Ovary (tissue), 9 donors: ENCODE results near the gene SUSD6. TPM values are rescaled to one million over a fixed set of nuclear protein-coding genes. Genes with fewer than 3 reads are reported as not detected.
A peak's percentile ranks its signal among the peaks of the same experiment; 100 is the strongest.

ENCODE experiments used
- DNase-seq, 5 donors: peaks; one replicate each; pipeline ENCODE4 v3.0.0-alpha.2; 2019 to 2020
- H3K27ac ChIP-seq, 2 donors: fragments of 200-600 bp; one replicate each; pipeline versions ENCODE4 v1.5.1 to v1.8.0; 2019 to 2022
- H3K27me3 ChIP-seq: fragments of 200-600 bp; one replicate; pipeline ENCODE4 v1.8.0; 2022
- H3K36me3 ChIP-seq: fragments of 200-600 bp; sonication (generic); one replicate; pipeline ENCODE4 v1.5.1; 2019
- H3K4me1 ChIP-seq: one replicate; pipeline ENCODE4 v1.8.1; 2013; ENCODE audit warnings: mild to moderate bottlenecking, moderate library complexity; ENCODE audit not compliant: insufficient read depth
- H3K4me3 ChIP-seq: fragments of 200-600 bp; sonication (generic); one replicate; pipeline ENCODE4 v1.5.1; 2017
- H3K9me3 ChIP-seq, 2 donors: fragments of 200-600 bp in 1 of 2; sonication (generic) in 1 of 2; one replicate each; pipeline versions ENCODE4 v1.5.1 to v1.8.1; 2013 to 2019; ENCODE audit warnings: mild to moderate bottlenecking in 1 of 2, moderate library complexity in 1 of 2
- CTCF ChIP-seq, 3 donors: fragments of 450-650 bp in 2 of 3; fragments of 200-600 bp in 1 of 3; IDR thresholded peaks; one replicate each; pipeline versions ENCODE4 v1.5.1 to v1.8.0; 2016 to 2022; ENCODE audit warnings: antibody characterized with exemption in 3 of 3, mild to moderate bottlenecking in 1 of 3
- EP300 ChIP-seq: sonication (generic); formaldehyde crosslinking; IDR thresholded peaks from one replicate; pipeline ENCODE4 v1.6.1; 2017; ENCODE audit warnings: antibody characterized with exemption
- POLR2A ChIP-seq: fragments of 450-650 bp; IDR thresholded peaks from one replicate; pipeline ENCODE4 v1.6.1; 2017; ENCODE audit warnings: antibody characterized with exemption, mild to moderate bottlenecking, moderate library complexity
- WGBS, 3 donors: extraction: QIAGEN DNeasy Blood & Tissue Kit in 1 of 3; methylation state at CpG; one replicate each; pipeline versions ENCODE4 v1.1.5 to v1.1.7; 2013 to 2017; 5-methylcytosine and 5-hydroxymethylcytosine counted together
- intact Hi-C, 4 donors: fragments of 100-400 bp; cut with DNase I; formaldehyde crosslinking; loops; one replicate each; pipeline versions ENCODE4 v1.11.0 to v1.15.1; 2022 to 2023
- polyA plus RNA-seq, 2 donors: library from polyadenylated mRNA; stranded (reverse); fragments of 200-250 nt in 1 of 2; fragments of 350-450 nt in 1 of 2; fragmentation: Illumina TruSeq in 1 of 2; extraction: RNeasy Lipid Tissue Mini Kit (QIAGEN cat#74804) in 1 of 2; gene quantifications; one replicate each; pipeline ENCODE4 v1.2.3, GENCODE V29; 2013 to 2014
- total RNA-seq, 7 donors: library from RNA; depleted of rRNA in 2 of 7; stranded (reverse); fragments of >200 nt in 2 of 7; fragmentation: NEBNext Ultra II Directional in 3 of 7; extraction: Animal tissue kit (Norgen Biotek cat#: 25700) in 3 of 7; gene quantifications; one replicate each; pipeline versions ENCODE4 v1.1.0 to v1.2.4, GENCODE V29; 2016 to 2023
- donor health status: DM: no; HTN: no; CAD: no; lungs with moderate emphysema.
- donor health status: DM: no; HTN: no; CAD: no.
- donor health status: Bipolar disorder and iron deficiency.
- donor health status: DM: yes; HTN: yes; CAD: no.
- donor health status: DM: no; HTN: no; CAD: no.
- donor health status: DM: yes; HTN: yes; CAD: no.

The SUSD6 gene
- total and polyA plus RNA-seq, 9 donors = 12.6 to 35.3 (median 27.7) TPM

- DNase-seq = peak in 2 of 5 donors; percentile 47 to 53
- intact Hi-C loops = loop anchor here in 1 of 4 donors (10.0 kb wide), 1 partner anchor 96 kb away; no protein-coding TSS in a partner anchor
- H3K27ac ChIP-seq = no peak overlapping the region
- TF ChIP-seq CTCF (IDR thresholded peaks at IDR 0.05) = no peak
- no peak for TF ChIP-seq EP300
- no peak for TF ChIP-seq POLR2A
- no peaks in the 10 kb centered on the region for H3K27me3 ChIP-seq
- 29 to 35% (median 31%) methylated on average over 4 of the region's 4 CpGs for WGBS, 3 donors
- no peak overlapping the region for H3K4me3 ChIP-seq
- H3K9me3 ChIP-seq = no peaks in the 10 kb centered on the region
- peaks cover 28% of the 10 kb centered on the region for H3K4me1 ChIP-seq
- H3K36me3 ChIP-seq = no peaks in the 10 kb centered on the region
Measured at GRCh38 chr14:69619012-69619411, 7.6 kb downstream of the SUSD6 start.

- WGBS, 3 donors = 42 to 46% (median 43%) methylated on average over 5 of the region's 5 CpGs
- Histone ChIP-seq H3K27me3 (no peaks in the 10 kb centered on the region), H3K36me3 (no peaks in the 10 kb centered on the region), H3K9me3 (no peaks in the 10 kb centered on the region), H3K27ac (no peak overlapping the region), H3K4me1 (peaks cover 27% of the 10 kb centered on the region), H3K4me3 (no peak overlapping the region)
- DNase-seq = no peak
- no peak for TF ChIP-seq POLR2A
- no peak for TF ChIP-seq CTCF (IDR thresholded peaks at IDR 0.05)
- TF ChIP-seq EP300 = no peak
- intact Hi-C loops = loop anchor here in 1 of 4 donors (10.0 kb wide), 1 partner anchor 55 kb away; no protein-coding TSS in a partner anchor
Measured at GRCh38 chr14:69620211-69620611, 8.8 kb downstream of the SUSD6 start.

GRCh38 chr14:69620981-69621380 is 9.6 kb downstream of the SUSD6 start:
- no peaks in the 10 kb centered on the region for H3K9me3 ChIP-seq
- H3K4me3 ChIP-seq = no peak overlapping the region
- no peak overlapping the region for H3K27ac ChIP-seq
- H3K36me3 ChIP-seq = no peaks in the 10 kb centered on the region
- TF ChIP-seq CTCF (IDR thresholded peaks at IDR 0.05) (no peak), EP300 (no peak), POLR2A (no peak)
- H3K4me1 ChIP-seq = peaks cover 23% of the 10 kb centered on the region
- WGBS, 3 donors = 85 to 96% (median 88%) methylated on average over 2 of the region's 2 CpGs
- H3K27me3 ChIP-seq = no peaks in the 10 kb centered on the region
- intact Hi-C loops = loop anchor here in 1 of 4 donors (10.0 kb wide), 1 partner anchor 54 kb away; no protein-coding TSS in a partner anchor
- DNase-seq = no peak

GRCh38 chr14:69624136-69624535 is 12.7 kb downstream of the SUSD6 start:
- DNase-seq = no peak
- WGBS, 3 donors = 86 to 92% (median 92%) methylated on average over 4 of the region's 4 CpGs
- intact Hi-C loops = loop anchor here in 1 of 4 donors (10.0 kb wide), 1 partner anchor 51 kb away; no protein-coding TSS in a partner anchor
- no peak for TF ChIP-seq POLR2A
- no peak for TF ChIP-seq CTCF (IDR thresholded peaks at IDR 0.05)
- TF ChIP-seq EP300 = no peak
- H3K36me3 ChIP-seq = no peaks in the 10 kb centered on the region
- no peak overlapping the region for H3K4me3 ChIP-seq
- H3K27ac ChIP-seq = no peak overlapping the region
- H3K27me3 ChIP-seq = no peaks in the 10 kb centered on the region
- no peaks in the 10 kb centered on the region for H3K9me3 ChIP-seq
- peaks cover 15% of the 10 kb centered on the region for H3K4me1 ChIP-seq
